Measurements from ENCODE around the gene MID1. TPM values are rescaled to one million over a fixed set of nuclear protein-coding genes. Genes with fewer than 3 reads are reported as not detected.

Gene MID1
- total RNA-seq, 4 donors from 2014 or later, result 6.7 to 17.7 (median 10.9) TPM

- no peak for TF ChIP-seq EP300 (IDR thresholded peaks at IDR 0.05)
- TF ChIP-seq, protein P1, sequence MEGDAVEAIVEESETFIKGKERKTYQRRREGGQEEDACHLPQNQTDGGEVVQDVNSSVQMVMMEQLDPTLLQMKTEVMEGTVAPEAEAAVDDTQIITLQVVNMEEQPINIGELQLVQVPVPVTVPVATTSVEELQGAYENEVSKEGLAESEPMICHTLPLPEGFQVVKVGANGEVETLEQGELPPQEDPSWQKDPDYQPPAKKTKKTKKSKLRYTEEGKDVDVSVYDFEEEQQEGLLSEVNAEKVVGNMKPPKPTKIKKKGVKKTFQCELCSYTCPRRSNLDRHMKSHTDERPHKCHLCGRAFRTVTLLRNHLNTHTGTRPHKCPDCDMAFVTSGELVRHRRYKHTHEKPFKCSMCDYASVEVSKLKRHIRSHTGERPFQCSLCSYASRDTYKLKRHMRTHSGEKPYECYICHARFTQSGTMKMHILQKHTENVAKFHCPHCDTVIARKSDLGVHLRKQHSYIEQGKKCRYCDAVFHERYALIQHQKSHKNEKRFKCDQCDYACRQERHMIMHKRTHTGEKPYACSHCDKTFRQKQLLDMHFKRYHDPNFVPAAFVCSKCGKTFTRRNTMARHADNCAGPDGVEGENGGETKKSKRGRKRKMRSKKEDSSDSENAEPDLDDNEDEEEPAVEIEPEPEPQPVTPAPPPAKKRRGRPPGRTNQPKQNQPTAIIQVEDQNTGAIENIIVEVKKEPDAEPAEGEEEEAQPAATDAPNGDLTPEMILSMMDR (IDR thresholded peaks at IDR 0.05), result no peak
- no peak for TF ChIP-seq POLR2A (IDR thresholded peaks at IDR 0.05)
- Histone ChIP-seq H3K4me3 (no peak overlapping the region), H3K27me3 (peaks cover 0 to 4% of the 10 kb centered on the region in 2 donors), H3K36me3 (no peaks in the 10 kb centered on the region), H3K4me1 (peaks cover 0 to 6% (median 0%) of the 10 kb centered on the region in 4 donors), H3K27ac (peak overlapping the region in 1 of 4 donors; percentile 69), H3K9me3 (no peaks in the 10 kb centered on the region)
- no peak for DNase-seq (ENCODE audit: low spot score in 2 of 2)
- 61 to 85% methylated on average over 4 of the region's 4 CpGs for WGBS, 2 donors
These were observed 44.2 kb downstream of the MID1 start for GRCh38 chrX:10576186-10576585.

GRCh38 chrX:10574663-10575062, 45.7 kb downstream of the MID1 start:
- 55 to 61% methylated on average over 4 of the region's 4 CpGs for WGBS, 2 donors
- H3K27ac ChIP-seq, result no peak overlapping the region
- no peak for DNase-seq (ENCODE audit: low spot score in 2 of 2)

GRCh38 chrX:10571260-10571659, 49.1 kb downstream of the MID1 start:
- H3K9me3 ChIP-seq, result no peaks in the 10 kb centered on the region
- H3K27me3 ChIP-seq, result peaks cover 0 to 3% of the 10 kb centered on the region in 2 donors
- H3K36me3 ChIP-seq, result no peaks in the 10 kb centered on the region
- TF ChIP-seq EP300 (IDR thresholded peaks at IDR 0.05) (no peak), POLR2A (IDR thresholded peaks at IDR 0.05) (no peak)
- TF ChIP-seq, protein P1 (IDR thresholded peaks at IDR 0.05), result no peak
- H3K27ac ChIP-seq, result no peak overlapping the region
- peaks cover 0 to 11% (median 3%) of the 10 kb centered on the region in 4 donors for H3K4me1 ChIP-seq
- DNase-seq (ENCODE audit: low spot score in 2 of 2), result no peak
- 90 to 95% methylated on average over 1 of the region's 1 CpG for WGBS, 2 donors
- no peak overlapping the region for H3K4me3 ChIP-seq

More at GRCh38 chrX:10574663-10575062, 45.7 kb downstream of the MID1 start:
- Histone ChIP-seq H3K4me1 (peaks cover 0 to 17% (median under 1%) of the 10 kb centered on the region in 4 donors), H3K36me3 (no peaks in the 10 kb centered on the region), H3K27me3 (peaks cover 0 to 4% of the 10 kb centered on the region in 2 donors), H3K4me3 (no peak overlapping the region), H3K9me3 (no peaks in the 10 kb centered on the region)
- no peak for TF ChIP-seq POLR2A (IDR thresholded peaks at IDR 0.05)
- TF ChIP-seq, protein P1 (IDR thresholded peaks at IDR 0.05), result no peak
- TF ChIP-seq EP300 (IDR thresholded peaks at IDR 0.05), result no peak

GRCh38 chrX:10570601-10571000, 49.8 kb downstream of the MID1 start:
- H3K9me3 ChIP-seq, result no peaks in the 10 kb centered on the region
- 79 to 85% methylated on average over 1 of the region's 1 CpG for WGBS, 2 donors
- no peak for TF ChIP-seq EP300 (IDR thresholded peaks at IDR 0.05)
- H3K36me3 ChIP-seq, result no peaks in the 10 kb centered on the region
- H3K27me3 ChIP-seq, result no peaks in the 10 kb centered on the region
- H3K27ac ChIP-seq, result peak overlapping the region in 3 of 4 donors; percentile 10 to 66 (median 59)
- no peak overlapping the region for H3K4me3 ChIP-seq
- no peak for DNase-seq (ENCODE audit: low spot score in 2 of 2)
- H3K4me1 ChIP-seq, result peaks cover 0 to 11% (median 3%) of the 10 kb centered on the region in 4 donors

DNA sequence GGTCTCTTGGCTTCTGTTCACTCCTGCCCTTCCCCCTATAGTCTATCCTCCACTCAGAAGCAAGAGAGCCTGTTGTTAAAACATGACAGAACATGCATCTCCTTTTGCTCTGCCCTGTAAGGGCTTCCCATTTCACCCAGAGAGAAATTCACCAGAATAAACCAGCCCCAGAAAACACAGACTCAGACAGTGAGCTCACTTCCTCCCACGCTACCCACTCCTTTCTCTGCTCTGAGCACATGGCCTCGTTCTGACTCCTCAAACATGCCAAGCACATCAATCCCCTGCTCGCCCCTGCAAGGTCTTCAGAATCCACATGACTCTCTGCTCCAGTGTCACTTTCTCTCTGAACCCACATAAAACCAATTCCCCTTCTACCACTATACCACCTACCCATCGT, 50.4 kb downstream of the MID1 start:
- DNase-seq (ENCODE audit: low spot score in 2 of 2), result no peak
- TF ChIP-seq, protein P1 (IDR thresholded peaks at IDR 0.05), result no peak
- peak in 1 of 2 donors; percentile 7 for TF ChIP-seq EP300 (IDR thresholded peaks at IDR 0.05)
- H3K4me3 ChIP-seq, result no peak overlapping the region
- peaks cover 0 to 11% (median 3%) of the 10 kb centered on the region in 4 donors for H3K4me1 ChIP-seq
- H3K27ac ChIP-seq, result peak overlapping the region in 3 of 4 donors; percentile 10 to 66 (median 59)
- H3K27me3 ChIP-seq, result no peaks in the 10 kb centered on the region
- WGBS, 2 donors, result 41 to 42% methylated on average over 4 of the region's 4 CpGs
- no peaks in the 10 kb centered on the region for H3K36me3 ChIP-seq
- no peaks in the 10 kb centered on the region for H3K9me3 ChIP-seq

Data from tibial nerve (tissue), 4 donors.